K562 (cell line): ENCODE results near the gene OR2AT4. TPM values are rescaled to one million over a fixed set of nuclear protein-coding genes. Genes with fewer than 3 reads are reported as not detected.

ENCODE experiments used
- ATAC-seq: fragments of 200-7000 bp; cut with Tn5 transposase; 3 replicates; pipeline ENCODE4 v1.9.1; 2020; ENCODE audit warnings: moderate library complexity
- BruUV-seq: library from RNA; stranded (reverse); fragments of 400-500 nt; replicated peaks from 2 replicates; lab custom pipeline; 2021; lab: Mats Ljungman, UMichigan
- CTCF ChIA-PET: fragments of 300-600 bp; formaldehyde crosslinking; extraction: SDS; loops from one replicate; lab custom pipeline; 2021; ENCODE audit warnings: low intra/inter-chr PET ratio; lab: Yijun Ruan, JAX
- POLR2A ChIA-PET: fragments of 300-600, 350-650 bp; sonication (Branson Sonifier 250); formaldehyde crosslinking; extraction: SDS; loops from one replicate; lab custom pipeline; 2021; ENCODE audit warnings: antibody characterized with exemption, inconsistent platforms; lab: Yijun Ruan, JAX
- DNase-seq, 4 experiments: peaks; one replicate each; pipeline versions ENCODE4 v3.0.0 to v3.0.0-alpha.2; 2011 to 2018; ENCODE audit warnings: low spot score in 3 of 4, mixed read lengths in 3 of 4; ENCODE audit errors: extremely low read depth in 1 of 4
- FAIRE-seq: peaks from 2 replicates; lab custom pipeline; 2011; peaks lifted over from hg19 to GRCh38; lab: Jason Lieb, UNC
- H2AFZ ChIP-seq: 2 replicates; pipeline ENCODE4 v1.6.0; 2011; ENCODE audit warnings: low read depth, low read length, control low read depth, inconsistent platforms
- H3K27ac ChIP-seq: fragments of 200-600 bp; 3 replicates; pipeline ENCODE4 v1.8.0; 2011; ENCODE audit warnings: low read depth, mild to moderate bottlenecking, control low read depth, inconsistent platforms, low read length, moderate library complexity, mixed read lengths; ENCODE audit errors: extremely low read depth
- H3K27me3 ChIP-seq, 2 experiments: fragments of 300-600 bp in 1 of 2; 2 replicates in 1 of 2; 3 replicates in 1 of 2; pipeline versions ENCODE4 v1.6.0 to v1.8.0; 2011; ENCODE audit warnings: inconsistent platforms in 2 of 2, low read length in 2 of 2, mild to moderate bottlenecking in 1 of 2, mixed read lengths in 1 of 2, moderate library complexity in 1 of 2; ENCODE audit not compliant: control insufficient read depth in 2 of 2, insufficient read depth in 2 of 2
- H3K36me3 ChIP-seq: fragments of 300-600 bp; 3 replicates; pipeline ENCODE4 v1.8.0; 2011; ENCODE audit warnings: mild to moderate bottlenecking, low read length, inconsistent platforms; ENCODE audit not compliant: control insufficient read depth, insufficient read depth
- H3K4me1 ChIP-seq, 2 experiments: fragments of 200-600 bp in 1 of 2; replicated peaks in 1 of 2; 2 replicates in 1 of 2; 3 replicates in 1 of 2; pipeline versions ENCODE4 v1.5.1 to v1.8.0; 2011; ENCODE audit warnings: inconsistent platforms in 2 of 2, low read length in 2 of 2, mild to moderate bottlenecking in 1 of 2, mixed read lengths in 1 of 2, moderate library complexity in 1 of 2; ENCODE audit not compliant: control insufficient read depth in 2 of 2, insufficient read depth in 2 of 2
- H3K4me2 ChIP-seq: 2 replicates; pipeline ENCODE4 v1.6.1; 2011; ENCODE audit warnings: low read length, control low read depth, inconsistent platforms, mixed read lengths; ENCODE audit not compliant: insufficient read depth
- H3K4me3 ChIP-seq: fragments of 200-600 bp; sonication (generic), shearing (Covaris generic); 2 replicates; pipeline ENCODE4 v1.5.1; 2016; ENCODE audit warnings: control low read depth, inconsistent platforms
- H3K79me2 ChIP-seq: fragments of 200-600 bp; 3 replicates; pipeline ENCODE4 v1.8.0; 2011; ENCODE audit warnings: low read length, inconsistent platforms; ENCODE audit not compliant: control insufficient read depth, insufficient read depth
- H3K9ac ChIP-seq, 2 experiments: 2 replicates each; pipeline versions ENCODE4 v1.6.0 to v1.6.1; 2011; ENCODE audit warnings: low read depth in 2 of 2, low read length in 2 of 2, control low read depth in 1 of 2, inconsistent platforms in 1 of 2, mild to moderate bottlenecking in 1 of 2, mixed read lengths in 1 of 2; ENCODE audit not compliant: insufficient read depth in 1 of 2
- H3K9me1 ChIP-seq: one replicate; pipeline ENCODE4 v1.6.0; 2011; ENCODE audit warnings: inconsistent platforms, mild to moderate bottlenecking, low read length, moderate library complexity; ENCODE audit not compliant: control insufficient read depth, insufficient read depth
- H3K9me3 ChIP-seq: replicated peaks from 2 replicates; pipeline ENCODE4 v1.5.1; 2011; ENCODE audit warnings: low read depth, low read length, inconsistent platforms; ENCODE audit not compliant: control insufficient read depth, insufficient read depth
- H4K20me1 ChIP-seq: replicated peaks from 2 replicates; pipeline ENCODE4 v1.6.1; 2011; ENCODE audit warnings: low read length, inconsistent platforms, mixed read lengths; ENCODE audit not compliant: control insufficient read depth, insufficient read depth
- BMI1 ChIP-seq: fragments of 150-350 bp; IDR thresholded peaks from 2 replicates; pipeline ENCODE4 v1.6.1; 2014; ENCODE audit warnings: low read length
- E2F4 ChIP-seq: sonication (generic); formaldehyde crosslinking; IDR thresholded peaks from 2 replicates; pipeline ENCODE4 v1.8.0; 2022; ENCODE audit warnings: mild to moderate bottlenecking, low read depth, missing genetic modification reagents
- GMEB1 ChIP-seq: fragments of 250-450 bp; sonication (Bioruptor Pico); IDR thresholded peaks from 2 replicates; pipeline ENCODE4 v1.4.0; 2020; ENCODE audit warnings: mild to moderate bottlenecking
- RNF2 ChIP-seq: sonication (generic); IDR thresholded peaks from 2 replicates; pipeline ENCODE4 v1.6.1; 2016
- TAF1 ChIP-seq: IDR thresholded peaks from 2 replicates; pipeline ENCODE4 v1.6.1; 2011; ENCODE audit warnings: mild to moderate bottlenecking, low read length, moderate library complexity; ENCODE audit not compliant: insufficient read depth, control insufficient read depth, severe bottlenecking; ENCODE audit errors: extremely low read depth
- TCF7 ChIP-seq: sonication (generic); IDR thresholded peaks from 2 replicates; pipeline ENCODE4 v1.6.1; 2016; ENCODE audit warnings: antibody characterized with exemption, borderline replicate concordance
- U2AF1 ChIP-seq: fragments of 200-400 bp; formaldehyde crosslinking; optimal IDR thresholded peaks from 2 replicates; pipeline ENCODE3; 2017; ENCODE audit warnings: mild to moderate bottlenecking, low read depth, low read length, moderate library complexity
- VEZF1 ChIP-seq: fragments of 200-800 bp; sonication (Bioruptor generic); IDR thresholded peaks from 2 replicates; pipeline ENCODE4 v1.6.1; 2017; ENCODE audit warnings: missing genetic modification characterization, missing compliant biosample characterization
- ZBTB26 ChIP-seq: fragments of 450-650 bp; formaldehyde crosslinking; IDR thresholded peaks from 2 replicates; pipeline ENCODE4 v1.4.0; 2022; ENCODE audit warnings: missing genetic modification characterization
- ZFP91 ChIP-seq: sonication (generic); formaldehyde crosslinking; IDR thresholded peaks from 2 replicates; pipeline ENCODE4 v1.8.0; 2022; ENCODE audit warnings: mild to moderate bottlenecking, missing genetic modification reagents
- ZFPM2 ChIP-seq: fragments of 250-450 bp; sonication (Bioruptor Pico); IDR thresholded peaks from 2 replicates; pipeline ENCODE4 v1.5.1; 2022; ENCODE audit warnings: mild to moderate bottlenecking
- ZNF57 ChIP-seq: fragments of 450-650 bp; formaldehyde crosslinking; IDR thresholded peaks from 2 replicates; pipeline ENCODE4 v1.4.0; 2020; ENCODE audit warnings: mild to moderate bottlenecking, moderate library complexity
- WGBS: fragments of 100-300 bp; shearing (Covaris generic); methylation state at CpG from one replicate; pipeline ENCODE4 v1.1.6; 2016; ENCODE audit warnings: low coverage, mixed read lengths; ENCODE audit not compliant: insufficient coverage; ENCODE audit errors: missing lambda C conversion rate; 5-methylcytosine and 5-hydroxymethylcytosine counted together
- in situ Hi-C: fragments of 300-500 bp; cut with MboI; formaldehyde crosslinking; loops from 4 replicates; pipeline ENCODE4 v1.15.0; 2018; ENCODE audit warnings: inconsistent platforms, mixed read lengths
- intact Hi-C: fragments of 100-400 bp; cut with micrococcal nuclease; formaldehyde crosslinking; loops from 2 replicates; pipeline ENCODE4 v1.14.2; 2022
- polyA plus RNA-seq, 8 experiments: library from polyadenylated mRNA; depleted of rRNA in 4 of 8; stranded (reverse) in 5 of 8; unstranded in 3 of 8; fragments of >200 nt; fragmentation: Nextera tagmentation in 2 of 8; fragmentation: Illumina TruSeq in 1 of 8; extraction: Ambion mirVana in 2 of 8; extraction: Trizol in 1 of 8; gene quantifications; 2 replicates each; pipeline versions ENCODE4 v1.2.1 to v1.2.3, GENCODE V29; 2011 to 2014; ENCODE audit warnings: inconsistent platforms in 1 of 8, missing spikeins in 1 of 8
- total RNA-seq, 7 experiments: library from RNA; depleted of rRNA in 6 of 7; stranded (reverse); fragments of >200 nt in 6 of 7; fragmentation: Illumina TruSeq in 2 of 7; extraction: Trizol in 2 of 7; gene quantifications; 2 replicates each; pipeline versions ENCODE4 v1.2.1 to v1.2.3, GENCODE V29; 2011 to 2021; ENCODE audit warnings: low replicate concordance in 1 of 7

The OR2AT4 gene
- total and polyA plus RNA-seq, 9 of the 15 experiments (the other 6 are each of a cell fraction or from before 2014, with no cell fraction given): 0.86 to 3.1 (median 2.0) TPM

GRCh38 chr11:75077316-75077715 lies 19.4 kb downstream of the OR2AT4 start:
- no peak for TF ChIP-seq ZBTB26
- no peak for TF ChIP-seq ZFP91 (CRISPR knock-in tag)
- TF ChIP-seq E2F4 (CRISPR knock-in tag): no peak
- no peak for TF ChIP-seq RNF2
- no peak for TF ChIP-seq GMEB1 (CRISPR knock-in tag)
- no peak for TF ChIP-seq TCF7
- TF ChIP-seq TAF1: no peak
- no peak for TF ChIP-seq BMI1
- TF ChIP-seq ZNF57 (CRISPR knock-in tag): no peak
- TF ChIP-seq ZFPM2 (CRISPR knock-in tag): no peak
- no peak for TF ChIP-seq U2AF1
- no peak for TF ChIP-seq VEZF1 (CRISPR knock-in tag)
- CTCF ChIA-PET: no interaction called here
- in situ Hi-C loops: no loop called here
- H3K27ac ChIP-seq: no peak overlapping the region
- no peak overlapping the region for H2AFZ ChIP-seq
- H3K27me3 ChIP-seq: no peaks in the 10 kb centered on the region
- POLR2A ChIA-PET: no interaction called here
- no peak overlapping the region for H3K9ac ChIP-seq
- H3K9me3 ChIP-seq: no peaks in the 10 kb centered on the region
- ATAC-seq: no peak
- peaks cover 16% of the 10 kb centered on the region; the same call in 2 of the 3 replicates for H3K36me3 ChIP-seq
- no peak for FAIRE-seq
- intact Hi-C loops: no loop called here
- peaks cover 0 to 8% of the 10 kb centered on the region in 2 experiments; a peak in 3 of 5 replicates for H3K4me1 ChIP-seq
- no peaks in the 10 kb centered on the region for H3K9me1 ChIP-seq
- no peak overlapping the region for H3K4me2 ChIP-seq
- peaks cover 8% of the 10 kb centered on the region; the same call in 2 of the 3 replicates for H3K79me2 ChIP-seq
- BruUV-seq: no TSS peak
- H3K4me3 ChIP-seq: no peak overlapping the region
- H4K20me1 ChIP-seq: no peaks in the 10 kb centered on the region
- DNase-seq: no peak
- 89% methylated on average over 7 of the region's 7 CpGs for WGBS
